Ovary (tissue), 3 donors: ENCODE results near the gene NOD1.

ENCODE experiments used
- CTCF ChIP-seq, 3 donors: fragments of 450-650 bp in 2 of 3; fragments of 200-600 bp in 1 of 3; IDR thresholded peaks; one replicate each; pipeline versions ENCODE4 v1.5.1 to v1.8.0; 2016 to 2022; ENCODE audit warnings: antibody characterized with exemption in 3 of 3, mild to moderate bottlenecking in 1 of 3
- POLR2A ChIP-seq: fragments of 450-650 bp; IDR thresholded peaks from one replicate; pipeline ENCODE4 v1.6.1; 2017; ENCODE audit warnings: antibody characterized with exemption, mild to moderate bottlenecking, moderate library complexity
- donor health status: DM: no; HTN: no; CAD: no.

- TF ChIP-seq CTCF (IDR thresholded peaks at IDR 0.05) (no peak), POLR2A (no peak)
Measured at GRCh38 chr7:30503274-30504212, 25.0 kb upstream of the NOD1 start.
